HepG2 (cell line): ENCODE data around the gene SRD5A3. TPM values are rescaled to one million over a fixed set of nuclear protein-coding genes. Genes with fewer than 3 reads are reported as not detected.

ENCODE experiments used
- ATAC-seq: fragments of 200-7000 bp; cut with Tn5 transposase; 3 replicates; pipeline ENCODE4 v1.9.1; 2020; ENCODE audit warnings: mild to moderate bottlenecking, moderate library complexity
- BruUV-seq: library from RNA; stranded (reverse); fragments of 400-500 nt; replicated peaks from 2 replicates; lab custom pipeline; 2021; lab: Mats Ljungman, UMichigan
- CTCF ChIA-PET: fragments of 300-600 bp; formaldehyde crosslinking; extraction: SDS; loops from one replicate; lab custom pipeline; 2021; ENCODE audit warnings: low total read pairs, inconsistent platforms, low intra/inter-chr PET ratio; lab: Yijun Ruan, JAX
- POLR2A ChIA-PET: fragments of 350-600 bp; sonication (Branson Sonifier 250); formaldehyde crosslinking; loops from one replicate; lab custom pipeline; 2020; ENCODE audit warnings: antibody characterized with exemption, inconsistent platforms; lab: Yijun Ruan, JAX
- DNase-seq: peaks from one replicate; pipeline ENCODE4 v3.0.0-alpha.2; 2015; ENCODE audit warnings: low spot score
- FAIRE-seq: peaks from 3 replicates; lab custom pipeline; 2011; peaks lifted over from hg19 to GRCh38; lab: Jason Lieb, UNC
- H2AFZ ChIP-seq: one replicate; pipeline ENCODE4 v1.6.1; 2011; ENCODE audit warnings: low read length, inconsistent platforms
- H3K27ac ChIP-seq: fragments of 300-600 bp; 3 replicates; pipeline ENCODE4 v1.8.0; 2011; ENCODE audit warnings: mixed run types, mild to moderate bottlenecking, mixed read lengths, low read length, inconsistent platforms; ENCODE audit not compliant: insufficient read depth; ENCODE audit errors: extremely low read length
- H3K27me3 ChIP-seq, 2 experiments: fragments of 200-600 bp in 1 of 2; 2 replicates in 1 of 2; 3 replicates in 1 of 2; pipeline versions ENCODE4 v1.6.0 to v1.8.0; 2011; ENCODE audit warnings: low read length in 2 of 2, mild to moderate bottlenecking in 2 of 2, moderate library complexity in 2 of 2, inconsistent platforms in 1 of 2; ENCODE audit not compliant: insufficient read depth in 2 of 2, control insufficient read depth in 1 of 2
- H3K36me3 ChIP-seq, 2 experiments: fragments of 200-600 bp in 1 of 2; replicated peaks in 1 of 2; 2 replicates in 1 of 2; 3 replicates in 1 of 2; pipeline versions ENCODE4 v1.5.1 to v1.8.0; 2011; ENCODE audit warnings: low read length in 2 of 2, inconsistent platforms in 1 of 2; ENCODE audit not compliant: insufficient read depth in 2 of 2, control insufficient read depth in 1 of 2
- H3K4me1 ChIP-seq: 2 replicates; pipeline ENCODE4 v1.5.1; 2012; ENCODE audit warnings: low read length, inconsistent platforms; ENCODE audit not compliant: insufficient read depth
- H3K4me2 ChIP-seq: 2 replicates; pipeline ENCODE4 v1.6.0; 2011; ENCODE audit warnings: low read depth, low read length, inconsistent platforms
- H3K4me3 ChIP-seq, 3 experiments: fragments of 200-600 bp in 1 of 3; sonication (generic), shearing (Covaris generic) in 1 of 3; replicated peaks in 1 of 3; 2 replicates each; pipeline ENCODE4 v1.5.1; 2011 to 2016; ENCODE audit warnings: low read length in 3 of 3, inconsistent platforms in 2 of 3, low read depth in 2 of 3, mild to moderate bottlenecking in 2 of 3, control low read depth in 1 of 3, mixed read lengths in 1 of 3; ENCODE audit not compliant: insufficient read depth in 1 of 3
- H3K79me2 ChIP-seq: one replicate; pipeline ENCODE4 v1.6.1; 2011; ENCODE audit warnings: low read length, inconsistent platforms; ENCODE audit not compliant: insufficient read depth
- H3K9ac ChIP-seq: 2 replicates; pipeline ENCODE4 v1.6.0; 2011; ENCODE audit warnings: mild to moderate bottlenecking, low read depth, low read length, inconsistent platforms; ENCODE audit not compliant: insufficient read depth
- H3K9me3 ChIP-seq: 2 replicates; pipeline ENCODE4 v1.5.1; 2012; ENCODE audit warnings: mild to moderate bottlenecking, low read length
- H4K20me1 ChIP-seq: 2 replicates; pipeline ENCODE4 v1.6.0; 2011; ENCODE audit warnings: inconsistent platforms, mild to moderate bottlenecking, low read length, moderate library complexity; ENCODE audit not compliant: insufficient read depth
- GABPA ChIP-seq, 2 experiments: IDR thresholded peaks; 2 replicates each; pipeline ENCODE4 v1.6.1; 2011 to 2016; ENCODE audit warnings: low read depth in 2 of 2, low read length in 1 of 2, missing biosample characterization in 1 of 2, missing genetic modification characterization in 1 of 2
- GTF2F1 ChIP-seq: fragments of 150-350 bp; IDR thresholded peaks from 2 replicates; pipeline ENCODE4 v1.6.1; 2014; ENCODE audit warnings: low read length
- PHF20 ChIP-seq: sonication (generic); formaldehyde crosslinking; IDR thresholded peaks from 2 replicates; pipeline ENCODE4 v1.5.0; 2020; ENCODE audit warnings: mild to moderate bottlenecking, missing genetic modification reagents
- POLR2A ChIP-seq, 2 experiments: IDR thresholded peaks; 2 replicates each; pipeline ENCODE4 v1.6.1; 2011; ENCODE audit warnings: low read depth in 2 of 2, low read length in 2 of 2, mild to moderate bottlenecking in 1 of 2, moderate library complexity in 1 of 2; ENCODE audit not compliant: insufficient read depth in 1 of 2
- WGBS: methylation state at CpG from one replicate; pipeline ENCODE4 v1.1.6; 2017; ENCODE audit warnings: low lambda C conversion rate; 5-methylcytosine and 5-hydroxymethylcytosine counted together
- in situ Hi-C: cut with HindIII; loops from 2 replicates; pipeline ENCODE4 v1.10.0; 2017; ENCODE audit warnings: low pct_unique_long_range_greater_than_20kb; ENCODE audit not compliant: extremely low pct_ligation_motif_present
- intact Hi-C: fragments of 100-400 bp; cut with micrococcal nuclease; formaldehyde crosslinking; loops from one replicate; pipeline ENCODE4 v1.10.0; 2022; ENCODE audit not compliant: unreplicated experiment
- polyA plus RNA-seq, 8 experiments: library from polyadenylated mRNA; depleted of rRNA in 3 of 8; stranded (reverse) in 7 of 8; unstranded in 1 of 8; fragments of >200 nt; fragmentation: Illumina TruSeq in 4 of 8; extraction: Trizol in 4 of 8; gene quantifications; 2 replicates each; pipeline versions ENCODE4 v1.2.1 to v1.2.3, GENCODE V29; 2011 to 2016; ENCODE audit warnings: low read depth in 4 of 8, missing spikeins in 1 of 8, mixed read lengths in 1 of 8; ENCODE audit not compliant: insufficient read depth in 1 of 8
- total RNA-seq, 5 experiments: library from RNA; depleted of rRNA; stranded (reverse); fragments of >200 nt; fragmentation: Illumina TruSeq; extraction: Trizol; gene quantifications; 2 replicates each; pipeline ENCODE4 v1.2.3, GENCODE V29; 2016; ENCODE audit warnings: low read depth in 1 of 5
- TF ChIP-seq, protein P1 (sequence below): IDR thresholded peaks from 2 replicates; pipeline ENCODE4 v1.6.1; 2016
- TF ChIP-seq, protein P2 (sequence below): IDR thresholded peaks from 2 replicates; pipeline ENCODE4 v1.6.1; 2016; ENCODE audit warnings: missing compliant biosample characterization, missing genetic modification reagents, borderline replicate concordance

SRD5A3 gene
- total and polyA plus RNA-seq, 2 of the 13 experiments (the other 11 are each of a cell fraction or from before 2014, with no cell fraction given) = 12.4 to 18.4 TPM

DNA sequence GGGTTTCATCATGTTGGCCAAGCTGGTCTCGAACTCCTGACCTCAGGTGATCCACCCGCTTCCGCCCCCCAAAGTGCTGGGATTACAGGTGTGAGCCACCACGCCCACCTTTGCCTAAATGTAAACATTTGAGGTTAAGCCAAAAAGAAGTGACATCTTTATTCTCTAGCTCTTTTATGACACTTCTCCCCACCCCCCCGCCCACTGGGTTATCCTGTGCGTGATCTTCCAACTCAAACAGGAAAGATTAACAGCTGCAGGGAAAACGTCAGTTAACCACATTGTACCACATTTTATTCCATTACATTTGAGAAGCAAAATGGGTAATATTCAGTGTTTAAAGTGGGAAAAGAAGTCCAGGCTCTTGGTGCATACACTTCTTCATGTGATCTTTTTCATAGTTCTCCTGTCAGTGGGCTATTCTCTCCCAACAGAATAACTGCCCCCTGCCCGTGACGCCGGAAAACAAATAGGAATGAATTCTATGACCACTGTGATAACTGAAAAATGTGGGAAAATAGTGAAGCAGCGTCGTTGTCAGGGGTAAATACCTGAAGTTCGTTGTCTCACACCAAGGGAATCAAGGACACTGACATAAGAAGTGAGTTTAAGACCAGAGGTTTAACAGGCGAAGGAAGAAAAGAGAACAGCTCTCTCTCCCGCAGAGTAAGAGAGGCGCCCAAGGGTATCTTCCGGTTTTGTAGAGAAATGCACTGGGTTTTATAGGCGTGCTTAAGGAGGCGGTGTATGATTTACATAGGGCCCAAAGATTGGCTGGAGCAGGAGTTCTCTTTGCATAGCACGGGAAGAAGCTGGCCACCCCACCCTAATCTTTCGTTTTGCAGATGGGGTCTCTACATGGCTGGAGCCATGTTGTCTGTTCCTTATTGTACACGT lies 9.7 kb upstream of the SRD5A3 start:
- no TSS peak for BruUV-seq

DNA sequence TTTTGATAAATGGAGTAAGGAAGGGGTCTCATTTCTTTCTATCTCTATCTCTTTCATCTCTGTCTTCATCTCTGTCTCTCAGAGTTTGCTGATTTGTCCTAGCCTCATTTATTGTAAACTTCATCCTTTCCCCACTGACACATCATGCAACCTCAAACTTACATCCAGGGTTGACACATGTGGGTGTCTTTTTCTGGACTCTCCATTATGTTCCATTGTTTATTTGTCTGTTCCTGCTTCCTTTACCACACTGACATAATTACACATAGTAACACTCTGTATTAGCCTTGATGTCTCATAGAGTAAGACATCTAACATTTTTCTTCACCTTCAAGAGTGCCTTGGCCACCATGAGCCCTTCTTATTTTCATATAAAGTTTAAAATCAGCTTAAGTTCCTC lies 8.1 kb upstream of the SRD5A3 start:
- FAIRE-seq (no peak), DNase-seq (no peak), ATAC-seq (no peak)
- Histone ChIP-seq H3K9me3 (no peaks in the 10 kb centered on the region), H3K9ac (no peak overlapping the region), H3K4me3 (no peak overlapping the region), H3K4me2 (no peak overlapping the region), H2AFZ (no peak overlapping the region), H3K27me3 (no peaks in the 10 kb centered on the region), H3K4me1 (no peaks in the 10 kb centered on the region), H3K79me2 (no peaks in the 10 kb centered on the region), H4K20me1 (no peaks in the 10 kb centered on the region), H3K27ac (no peak overlapping the region), H3K36me3 (no peaks in the 10 kb centered on the region)
- BruUV-seq = no TSS peak
- TF ChIP-seq PHF20 = no peak
- TF ChIP-seq GTF2F1 = no peak
- TF ChIP-seq, protein P1, sequence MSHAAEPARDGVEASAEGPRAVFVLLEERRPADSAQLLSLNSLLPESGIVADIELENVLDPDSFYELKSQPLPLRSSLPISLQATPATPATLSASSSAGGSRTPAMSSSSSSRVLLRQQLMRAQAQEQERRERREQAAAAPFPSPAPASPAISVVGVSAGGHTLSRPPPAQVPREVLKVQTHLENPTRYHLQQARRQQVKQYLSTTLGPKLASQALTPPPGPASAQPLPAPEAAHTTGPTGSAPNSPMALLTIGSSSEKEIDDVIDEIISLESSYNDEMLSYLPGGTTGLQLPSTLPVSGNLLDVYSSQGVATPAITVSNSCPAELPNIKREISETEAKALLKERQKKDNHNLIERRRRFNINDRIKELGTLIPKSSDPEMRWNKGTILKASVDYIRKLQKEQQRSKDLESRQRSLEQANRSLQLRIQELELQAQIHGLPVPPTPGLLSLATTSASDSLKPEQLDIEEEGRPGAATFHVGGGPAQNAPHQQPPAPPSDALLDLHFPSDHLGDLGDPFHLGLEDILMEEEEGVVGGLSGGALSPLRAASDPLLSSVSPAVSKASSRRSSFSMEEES (CRISPR knock-in tag) = no peak
- TF ChIP-seq, protein P2, sequence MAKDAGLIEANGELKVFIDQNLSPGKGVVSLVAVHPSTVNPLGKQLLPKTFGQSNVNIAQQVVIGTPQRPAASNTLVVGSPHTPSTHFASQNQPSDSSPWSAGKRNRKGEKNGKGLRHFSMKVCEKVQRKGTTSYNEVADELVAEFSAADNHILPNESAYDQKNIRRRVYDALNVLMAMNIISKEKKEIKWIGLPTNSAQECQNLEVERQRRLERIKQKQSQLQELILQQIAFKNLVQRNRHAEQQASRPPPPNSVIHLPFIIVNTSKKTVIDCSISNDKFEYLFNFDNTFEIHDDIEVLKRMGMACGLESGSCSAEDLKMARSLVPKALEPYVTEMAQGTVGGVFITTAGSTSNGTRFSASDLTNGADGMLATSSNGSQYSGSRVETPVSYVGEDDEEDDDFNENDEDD (CRISPR knock-in tag) = no peak
- in situ Hi-C loops (no loop called here), intact Hi-C loops (no loop called here)
- CTCF ChIA-PET = no interaction called here
- POLR2A ChIA-PET = no interaction called here

More for the DNA sequence above, 9.7 kb upstream of the SRD5A3 start:
- Histone ChIP-seq H3K4me2 (peak overlapping the region; percentile 25; the same call in 1 of the 2 replicates), H3K27me3 (no peaks in the 10 kb centered on the region), H3K27ac (no peak overlapping the region), H3K4me1 (no peaks in the 10 kb centered on the region), H3K36me3 (no peaks in the 10 kb centered on the region), H4K20me1 (no peaks in the 10 kb centered on the region), H2AFZ (no peak overlapping the region), H3K79me2 (no peaks in the 10 kb centered on the region), H3K9me3 (no peaks in the 10 kb centered on the region), H3K4me3 (no peak overlapping the region), H3K9ac (no peak overlapping the region)
- DNase-seq (no peak), ATAC-seq (peak; percentile 53), FAIRE-seq (no peak)
- ChIA-PET POLR2A (interaction anchor here (1.6 kb wide), 1 partner anchor 9 kb away, joined by 8 read pairs; no protein-coding TSS in a partner anchor), CTCF (no interaction called here)
- in situ Hi-C loops (no loop called here), intact Hi-C loops (no loop called here)
- WGBS = 27% methylated on average over 22 of the region's 22 CpGs
- TF ChIP-seq GABPA (IDR thresholded peaks at IDR 0.05; ENCODE audit: low read depth, low read length) (no peak), GABPA (CRISPR knock-in tag; IDR thresholded peaks at IDR 0.05; ENCODE audit: low read depth) (0 out of 2 replicates have a peak, but pooled peaks have one; percentile 13), POLR2A (IDR thresholded peaks at IDR 0.05; ENCODE audit: insufficient read depth in 1 of 2, low read depth in 2 of 2, low read length in 2 of 2) (no peak)
